Measurements from ENCODE around the gene ZFYVE1. TPM values are rescaled to one million over a fixed set of nuclear protein-coding genes. Genes with fewer than 3 reads are reported as not detected.
"Not testable (repeated sequence)": the region's sequence is repeated elsewhere in the genome, so short reads cannot be mapped to it uniquely, and the experiment has no call there.

The ZFYVE1 gene
- total RNA-seq, 4 donors from 2014 or later = 16.4 to 32.3 (median 23.2) TPM

GRCh38 chr14:73008501-73008900, 18.4 kb downstream of the ZFYVE1 start:
- no peak for TF ChIP-seq CTCF (IDR thresholded peaks at IDR 0.05)
- no peak for TF ChIP-seq POLR2A (IDR thresholded peaks at IDR 0.05)
- intact Hi-C loops (cut with DNase I; ENCODE audit: low total_unique reads) = no loop called here
- H3K4me3 ChIP-seq (ENCODE audit: low read depth, poor library complexity, severe bottlenecking) = no peak overlapping the region
- WGBS, 2 donors = 28 to 41% methylated on average over 1 of the region's 1 CpG
- peak in 1 of 2 donors; percentile 28 for DNase-seq (ENCODE audit: low spot score in 2 of 2)

GRCh38 chr14:73007835-73008234, 19.1 kb downstream of the ZFYVE1 start:
- no peak for DNase-seq (ENCODE audit: low spot score in 2 of 2)
- H3K4me3 ChIP-seq (ENCODE audit: low read depth, poor library complexity, severe bottlenecking) = no peak overlapping the region
- no peak for TF ChIP-seq CTCF (IDR thresholded peaks at IDR 0.05)
- no peak for TF ChIP-seq POLR2A (IDR thresholded peaks at IDR 0.05)
- WGBS, 2 donors = 66 to 82% methylated on average over 5 of the region's 5 CpGs
- intact Hi-C loops (cut with DNase I; ENCODE audit: low total_unique reads) = no loop called here

- DNase-seq (ENCODE audit: low spot score in 2 of 2); intact Hi-C loops (cut with DNase I; ENCODE audit: low total_unique reads); H3K4me3 ChIP-seq (ENCODE audit: low read depth, poor library complexity, severe bottlenecking): not testable (repeated sequence)
- 88 to 90% methylated on average over 9 of the region's 9 CpGs for WGBS, 2 donors
Measured at GRCh38 chr14:73004641-73005040, 22.3 kb downstream of the ZFYVE1 start.

- H3K4me3 ChIP-seq (ENCODE audit: low read depth, poor library complexity, severe bottlenecking) = no peak overlapping the region
- TF ChIP-seq POLR2A (IDR thresholded peaks at IDR 0.05) = no peak
- no peak for TF ChIP-seq CTCF (IDR thresholded peaks at IDR 0.05)
- 95 to 96% methylated on average over 6 of the region's 6 CpGs for WGBS, 2 donors
- no peak for DNase-seq (ENCODE audit: low spot score in 2 of 2)
- intact Hi-C loops (cut with DNase I; ENCODE audit: low total_unique reads) = no loop called here
Measured at GRCh38 chr14:73003681-73004080, 23.2 kb downstream of the ZFYVE1 start.

- no peak for DNase-seq (ENCODE audit: low spot score in 2 of 2)
- H3K4me3 ChIP-seq (ENCODE audit: low read depth, poor library complexity, severe bottlenecking) = no peak overlapping the region
- TF ChIP-seq POLR2A (IDR thresholded peaks at IDR 0.05) (no peak), CTCF (IDR thresholded peaks at IDR 0.05) (no peak)
- intact Hi-C loops (cut with DNase I; ENCODE audit: low total_unique reads) = no loop called here
- 81 to 85% methylated on average over 2 of the region's 2 CpGs for WGBS, 2 donors
Measured at GRCh38 chr14:73000073-73000472, 26.8 kb downstream of the ZFYVE1 start.

- 98 to 100% methylated on average over 4 of the region's 4 CpGs for WGBS, 2 donors
- no peak for DNase-seq (ENCODE audit: low spot score in 2 of 2)
- TF ChIP-seq CTCF (IDR thresholded peaks at IDR 0.05) (no peak), POLR2A (IDR thresholded peaks at IDR 0.05) (no peak)
- no peak overlapping the region for H3K4me3 ChIP-seq (ENCODE audit: low read depth, poor library complexity, severe bottlenecking)
- intact Hi-C loops (cut with DNase I; ENCODE audit: low total_unique reads) = no loop called here
Measured at GRCh38 chr14:72999316-72999715, 27.6 kb downstream of the ZFYVE1 start.
